COLO668 (cell line): ENCODE results near the gene DDX54.
A peak's percentile ranks its signal among the peaks of the same experiment; 100 is the strongest.
"Not testable (repeated sequence)": the region's sequence is repeated elsewhere in the genome, so short reads cannot be mapped to it uniquely, and the experiment has no call there.

Source experiments
- DNase-seq: peaks from one replicate; lab custom pipeline; 2025; ENCODE audit not compliant: unreplicated experiment; lab: John Stamatoyannopoulos, UW

Gene DDX54

DNA sequence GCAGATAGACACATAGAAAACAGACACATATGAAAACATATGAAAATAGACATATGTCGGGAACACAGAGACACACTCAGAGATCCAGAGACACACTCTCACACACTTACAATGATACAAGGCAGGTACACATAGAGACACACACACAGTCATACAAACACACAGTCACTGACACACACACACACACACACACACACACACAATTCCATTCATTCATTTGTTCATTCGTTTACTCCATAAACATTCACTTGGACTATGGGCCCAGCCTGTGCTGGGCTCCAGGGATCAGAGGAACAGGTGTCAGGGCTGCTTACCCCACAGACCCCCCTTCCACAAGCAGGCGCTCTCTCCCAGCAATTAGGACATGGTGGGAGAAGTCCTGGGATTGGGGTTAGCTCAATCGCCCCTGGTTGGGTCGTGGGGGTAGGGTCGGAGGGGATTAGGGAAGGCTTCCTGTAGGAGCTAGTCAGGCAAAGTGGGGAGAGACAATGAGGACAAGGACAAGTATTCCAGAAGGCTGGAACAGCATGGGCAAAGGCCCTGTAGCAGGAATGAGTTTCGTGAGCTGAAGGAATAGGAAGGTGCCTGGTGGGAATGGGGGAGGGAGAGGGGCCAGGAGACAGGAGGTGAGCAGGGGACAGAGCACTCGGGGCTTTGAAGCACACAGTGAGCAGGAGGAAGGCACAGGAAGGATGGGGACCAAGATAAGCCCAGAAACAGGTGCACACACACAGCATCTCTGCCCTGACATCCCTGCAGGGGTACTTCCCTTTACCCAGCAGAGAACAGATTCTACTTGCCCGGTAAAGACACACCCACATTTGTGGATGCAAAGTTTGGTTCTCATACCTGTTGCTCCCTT, 56.2 kb downstream of the DDX54 start:
- DNase-seq: no peak

DNA sequence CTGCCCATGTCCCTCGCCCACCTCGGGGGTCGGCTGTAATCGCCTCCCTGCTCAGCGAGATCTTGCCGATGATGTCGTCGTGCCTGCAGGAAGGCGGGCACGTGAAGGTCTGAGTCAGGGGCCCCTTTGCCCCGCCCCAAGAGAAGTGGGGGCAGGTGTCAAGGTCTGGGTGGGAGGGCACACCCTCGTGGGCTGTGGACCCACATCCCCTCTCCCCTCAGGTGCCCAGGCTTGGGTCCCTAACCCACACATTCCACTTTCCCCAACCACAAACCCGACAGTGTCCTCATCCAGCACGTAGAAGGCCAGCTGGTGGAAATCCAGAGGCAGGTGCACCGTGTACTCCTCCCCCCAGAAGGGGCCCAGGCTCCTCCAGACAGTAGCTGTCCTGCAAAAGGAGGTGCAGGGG, 57.5 kb downstream of the DDX54 start:
- DNase-seq: peak; percentile 66

DNA sequence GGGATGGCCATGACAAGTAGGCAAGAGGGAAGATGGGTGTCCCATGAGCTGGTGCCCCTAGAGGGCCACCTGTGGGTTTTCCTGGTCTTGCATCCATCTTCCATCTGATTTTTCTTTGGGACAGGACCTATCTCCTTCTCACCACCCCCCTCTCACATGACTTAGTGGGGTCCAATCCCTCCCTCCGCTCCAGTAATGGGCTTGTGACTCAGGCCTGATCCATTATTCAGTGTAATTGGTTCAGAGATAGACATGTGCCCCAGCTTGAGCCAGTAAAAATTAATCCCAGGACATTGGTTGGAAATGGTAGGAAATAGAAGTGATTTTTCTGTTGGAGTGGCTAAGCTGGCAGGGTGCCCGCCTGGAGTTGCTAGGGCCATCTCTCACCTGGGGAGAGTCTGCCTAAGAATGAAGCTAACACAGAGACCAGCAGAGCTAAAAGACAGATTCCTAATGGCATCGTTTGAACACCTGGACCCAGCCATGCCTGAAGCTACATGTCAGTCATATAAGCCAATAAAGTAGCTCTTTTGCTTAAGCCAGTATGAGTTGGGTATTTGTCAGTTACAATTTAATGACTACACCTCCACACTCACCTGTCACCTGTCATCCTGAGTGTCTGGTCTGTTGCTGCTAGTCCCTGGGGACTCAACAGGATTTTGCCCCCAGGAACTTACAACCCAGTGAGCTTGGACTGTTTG, 64.5 kb downstream of the DDX54 start:
- DNase-seq: peak; percentile 88

DNA sequence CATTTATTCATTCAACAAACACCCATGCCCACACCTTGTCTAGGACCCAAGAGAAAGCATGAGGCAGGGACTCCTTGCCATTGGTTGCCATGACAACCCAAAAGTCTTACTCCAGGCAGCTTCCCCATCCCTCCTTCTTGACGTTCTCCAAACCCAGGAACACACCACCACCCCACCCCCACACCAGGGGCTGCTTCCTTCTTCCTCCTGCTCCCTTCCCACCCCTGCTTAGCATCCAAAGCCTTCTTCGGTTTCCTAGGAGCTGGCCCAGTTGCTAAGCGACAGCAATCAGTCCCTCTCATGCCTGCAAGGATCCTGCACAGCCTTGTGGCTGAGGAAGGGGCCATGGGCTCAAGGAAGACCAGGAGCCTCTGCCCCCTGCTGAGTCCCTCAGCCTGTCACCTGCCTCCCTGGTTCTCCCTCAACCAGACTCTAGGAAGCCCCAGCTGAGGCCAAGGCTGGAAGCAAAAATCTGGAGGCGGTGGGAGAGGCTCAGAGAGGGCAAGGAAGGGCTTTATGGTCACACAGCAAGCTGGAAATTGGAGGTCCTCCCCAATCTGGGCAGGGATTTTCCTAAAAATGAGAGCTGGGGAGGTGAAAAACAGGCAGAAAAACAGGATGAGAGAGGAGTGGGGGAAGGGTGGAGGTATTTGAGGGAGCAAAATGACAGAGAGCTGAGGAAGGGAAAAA, 65.2 kb downstream of the DDX54 start:
- peak; percentile 51 for DNase-seq

DNA sequence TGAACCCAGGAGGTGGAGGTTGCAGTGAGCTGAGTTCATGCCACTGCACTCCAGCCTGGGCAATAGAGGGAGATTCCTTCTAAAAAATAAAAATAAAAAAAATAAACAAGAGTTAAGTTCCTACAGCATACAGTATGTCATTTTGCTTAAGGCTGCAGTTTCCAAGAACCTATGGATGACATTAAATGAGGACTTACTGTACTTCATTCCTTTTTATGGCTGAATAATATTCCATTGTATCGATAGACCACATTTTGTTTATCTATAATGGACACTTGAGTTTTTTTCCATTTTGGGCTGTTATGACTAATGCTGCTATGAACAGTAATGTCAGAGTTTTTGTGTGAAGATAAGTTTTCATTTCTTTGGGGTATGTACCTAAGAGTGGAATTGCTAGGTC, 67.1 kb downstream of the DDX54 start:
- no peak for DNase-seq

DNA sequence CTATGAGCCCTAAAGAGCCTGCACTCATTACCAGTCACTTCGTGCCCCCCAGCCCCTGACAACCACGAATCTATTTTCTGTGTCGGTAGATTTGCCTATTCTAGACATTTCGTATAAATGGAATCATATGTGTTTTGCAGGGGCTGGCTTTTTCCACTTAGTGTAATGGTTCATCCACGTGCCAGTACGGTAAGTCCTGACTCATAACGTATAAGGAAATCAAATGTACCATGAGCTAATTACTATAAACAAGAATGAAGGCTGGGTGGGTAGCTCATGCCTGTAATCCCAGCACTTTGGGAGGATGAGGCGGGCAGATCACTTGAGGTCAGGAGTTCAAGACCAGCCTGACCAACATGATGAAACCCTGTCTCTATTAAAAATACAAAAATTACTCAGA, 67.6 kb downstream of the DDX54 start:
- not testable (repeated sequence) for DNase-seq

DNA sequence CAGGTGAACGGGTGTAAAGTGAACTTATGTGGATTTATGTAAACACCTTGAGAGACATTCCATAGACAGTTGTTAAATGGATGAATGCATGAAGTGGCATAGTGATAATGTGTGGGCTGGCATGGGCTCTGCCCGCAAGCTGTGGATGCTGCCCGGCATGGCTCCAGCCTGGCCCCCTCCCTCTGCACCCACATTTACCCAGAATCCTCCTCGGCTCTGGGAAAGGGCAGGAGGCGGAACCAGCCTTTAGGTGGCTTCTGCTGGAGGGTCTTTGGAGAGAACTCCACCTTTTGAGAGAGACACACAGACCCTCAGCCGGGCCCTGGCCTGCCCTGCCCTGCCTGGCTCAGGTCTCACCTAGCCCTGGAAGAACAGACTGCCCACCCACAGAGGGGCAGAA, 68.4 kb downstream of the DDX54 start:
- peak; percentile 66 for DNase-seq

DNA sequence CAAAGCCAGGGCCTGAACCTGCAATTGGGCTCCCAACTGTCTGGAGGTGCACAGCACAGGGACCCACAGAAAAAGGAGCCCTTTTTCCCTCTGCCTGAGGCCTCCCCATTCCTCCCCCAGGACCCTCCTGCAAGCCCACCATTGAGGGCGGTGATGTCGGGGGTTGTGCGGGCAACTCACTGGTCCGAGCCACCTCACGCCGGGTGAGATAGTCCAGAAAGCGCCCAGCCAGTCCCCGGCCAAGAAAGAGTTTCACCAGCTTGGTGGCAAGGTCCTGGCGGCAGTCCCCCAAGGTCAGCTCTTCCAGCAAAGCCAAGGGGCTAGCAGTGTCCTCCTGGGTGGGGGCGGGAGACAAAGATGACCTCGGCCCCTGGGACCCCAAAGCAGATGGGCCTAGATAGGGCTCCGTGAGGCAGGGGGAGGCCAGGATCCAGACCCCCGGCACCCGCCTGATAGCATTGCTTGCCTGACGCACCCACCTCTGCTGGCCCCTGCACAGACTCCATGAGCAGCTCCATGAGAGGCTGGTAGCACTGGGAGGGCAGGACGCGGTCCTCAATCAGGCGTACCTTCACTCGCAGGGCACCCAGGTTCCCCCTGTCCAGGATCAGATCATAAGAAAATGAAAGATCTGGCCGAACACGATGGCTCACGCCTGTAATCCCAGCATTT, 69.7 kb downstream of the DDX54 start:
- DNase-seq: no peak

DNA sequence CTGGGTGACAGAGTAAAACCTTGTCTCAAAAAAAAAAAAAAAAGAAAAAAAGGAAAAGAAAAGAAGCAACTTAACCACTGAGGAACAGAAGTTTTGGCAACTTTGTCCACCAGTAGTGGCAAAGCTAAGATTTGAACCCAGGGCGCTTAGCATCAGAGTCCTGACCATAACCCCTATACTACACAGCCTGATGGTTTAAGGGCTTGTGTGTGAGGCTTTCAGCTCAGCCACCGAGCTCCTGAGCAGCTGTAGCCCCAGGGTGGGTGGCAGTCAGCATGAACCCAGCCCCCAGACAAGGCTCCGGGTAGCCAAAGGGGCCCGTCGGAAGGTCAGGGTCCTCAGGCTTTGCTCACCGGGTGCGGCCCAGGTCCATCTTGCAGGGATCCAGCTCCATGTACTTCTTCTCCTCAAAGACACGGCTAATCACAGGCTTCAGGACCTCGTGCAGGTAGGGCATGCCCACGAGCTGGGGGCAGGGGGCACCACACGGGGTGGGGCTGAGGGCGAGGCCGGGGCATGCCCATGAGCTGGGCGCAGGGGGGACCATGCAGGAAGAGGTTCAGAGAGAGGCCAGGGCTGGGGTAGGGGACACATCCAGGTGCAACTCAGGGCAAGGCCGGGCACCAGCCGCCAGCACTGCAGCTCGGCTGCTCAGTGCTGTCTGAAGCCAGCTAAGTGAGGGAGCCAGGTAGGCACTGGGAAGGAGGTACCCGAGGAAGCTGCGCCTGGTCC, 70.7 kb downstream of the DDX54 start:
- no peak for DNase-seq

DNA sequence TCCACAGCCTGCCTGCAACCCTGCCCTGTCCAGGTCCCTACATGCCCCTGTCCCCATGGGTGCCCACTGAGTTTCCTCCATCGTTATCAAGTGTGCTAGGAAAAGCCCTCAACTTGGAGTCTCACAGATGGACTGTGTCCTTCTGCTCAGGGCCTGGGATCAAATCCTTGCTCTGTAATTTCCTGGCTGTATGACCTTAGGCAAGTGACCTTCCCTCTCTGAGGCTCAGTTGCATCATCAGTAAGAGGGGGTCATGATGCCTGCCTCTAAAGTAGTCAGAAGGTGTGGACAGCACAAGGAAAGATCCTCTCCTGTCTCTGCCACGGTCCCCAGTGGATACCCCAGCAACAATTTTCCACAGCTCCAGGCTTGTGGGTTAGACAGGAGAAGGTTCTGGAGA, 71.9 kb downstream of the DDX54 start:
- DNase-seq: no peak

DNA sequence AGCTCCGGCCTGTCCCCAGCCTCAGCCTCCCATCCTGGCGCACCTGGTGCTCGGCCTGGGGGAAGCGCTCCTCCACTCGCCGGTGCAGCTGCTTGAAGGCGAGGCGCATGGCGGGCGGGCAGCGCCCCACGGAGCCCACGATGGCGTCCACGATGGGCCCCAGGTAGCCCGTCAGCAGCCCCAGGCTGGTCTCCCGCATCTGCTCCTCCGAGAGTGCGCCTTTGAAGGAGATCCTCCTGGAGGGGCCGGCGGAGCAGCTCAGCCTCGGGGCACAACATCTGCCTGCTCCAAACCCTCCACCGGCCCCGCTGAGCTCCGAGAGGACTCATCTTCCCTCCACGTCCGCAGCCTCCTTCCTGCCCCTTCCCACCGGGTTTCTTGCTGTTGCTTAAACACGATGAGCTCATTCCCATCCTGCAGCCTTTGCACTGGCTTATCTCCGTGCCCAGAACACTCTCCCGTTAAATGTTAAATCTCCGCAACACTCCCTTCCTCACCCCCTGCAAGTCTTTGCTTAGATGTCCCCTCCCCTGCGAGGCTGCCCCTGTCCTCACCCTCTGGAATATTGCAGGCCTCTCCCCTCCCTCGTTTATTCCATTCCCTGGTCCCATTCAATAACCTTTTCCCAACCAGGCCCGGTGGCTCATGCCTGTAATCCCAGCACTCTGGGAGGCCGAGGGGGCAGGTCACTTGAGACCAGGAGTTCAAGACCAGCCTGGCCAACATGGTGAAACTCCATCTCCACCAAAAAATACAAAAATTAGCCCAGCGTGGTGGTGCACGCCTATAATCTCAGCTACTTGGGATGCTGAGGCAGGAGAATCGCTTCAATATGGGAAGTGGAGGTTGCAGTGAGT, 73.0 kb downstream of the DDX54 start:
- DNase-seq: no peak

DNA sequence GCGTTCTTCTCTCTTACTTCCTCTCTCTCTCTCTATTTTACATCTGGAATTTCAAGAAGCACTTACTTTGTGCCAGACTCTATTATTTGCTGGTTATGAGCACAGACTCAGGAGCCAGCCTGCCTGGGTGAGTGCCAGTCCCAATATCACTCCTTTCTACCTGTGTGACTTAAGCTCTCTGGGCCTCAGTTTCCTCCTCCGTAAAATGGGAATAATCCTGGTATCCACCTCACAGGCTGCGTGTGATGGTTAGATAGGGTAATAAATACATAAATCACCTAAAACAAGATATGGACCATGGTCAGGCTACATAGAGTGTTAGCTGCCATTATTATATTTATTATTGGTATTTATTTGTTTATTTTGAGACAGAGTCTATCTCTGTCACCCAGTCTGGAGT, 74.0 kb downstream of the DDX54 start:
- DNase-seq: no peak

DNA sequence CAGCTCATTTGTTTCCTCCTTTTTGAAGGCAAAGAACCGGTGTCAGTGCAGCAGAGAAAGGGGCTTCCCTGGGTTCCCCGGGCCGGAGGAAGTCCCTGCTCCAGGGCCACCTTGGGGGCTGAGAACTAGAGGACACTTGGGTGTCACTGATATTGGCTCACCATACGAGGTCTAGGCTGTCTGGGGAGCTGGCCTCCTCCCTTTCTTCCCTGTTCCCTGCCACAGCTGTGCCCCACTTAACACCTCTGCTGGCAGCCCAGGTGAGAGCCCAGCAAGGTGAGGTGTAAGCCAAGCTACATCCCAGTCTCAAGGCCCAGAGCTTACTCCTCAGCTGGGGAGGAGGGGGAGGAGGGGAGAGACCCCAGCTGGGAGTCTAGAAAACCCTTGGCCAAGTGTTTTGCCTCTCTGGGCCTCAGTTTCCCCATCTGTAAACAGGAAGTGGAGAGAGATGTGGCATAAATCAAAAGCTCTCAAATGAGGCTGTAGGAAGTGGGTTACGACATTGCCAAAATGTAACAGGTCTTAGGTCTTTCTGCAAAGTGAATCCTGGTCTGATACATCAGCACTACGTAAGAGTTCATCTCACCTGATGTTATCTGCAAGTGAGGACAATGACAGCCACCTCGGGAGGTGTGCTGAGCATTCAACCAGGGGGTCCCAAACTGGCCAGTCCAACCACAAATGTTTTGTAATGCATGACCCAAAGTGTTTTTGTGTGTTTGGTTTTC, 75.2 kb downstream of the DDX54 start:
- no peak for DNase-seq

DNA sequence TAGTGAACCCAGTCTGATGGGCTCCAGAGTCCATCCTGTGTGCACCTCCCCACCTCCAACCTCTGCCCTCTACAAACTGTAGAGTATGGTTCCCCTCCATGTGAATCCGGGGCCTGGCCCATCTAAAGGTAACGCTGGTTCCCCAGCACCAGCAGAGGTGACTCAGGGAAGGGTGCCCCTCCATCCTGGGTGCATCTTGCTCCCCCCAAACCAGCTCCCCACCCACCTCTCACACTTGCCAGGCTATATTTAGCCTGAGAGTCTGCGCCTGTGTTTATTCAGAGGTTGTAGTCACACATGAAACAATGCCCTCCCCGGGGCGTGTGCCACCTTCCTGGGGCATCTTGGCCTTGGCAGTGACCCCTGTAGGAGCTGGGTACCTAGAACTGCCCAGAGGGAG, 75.9 kb downstream of the DDX54 start:
- no peak for DNase-seq

DNA sequence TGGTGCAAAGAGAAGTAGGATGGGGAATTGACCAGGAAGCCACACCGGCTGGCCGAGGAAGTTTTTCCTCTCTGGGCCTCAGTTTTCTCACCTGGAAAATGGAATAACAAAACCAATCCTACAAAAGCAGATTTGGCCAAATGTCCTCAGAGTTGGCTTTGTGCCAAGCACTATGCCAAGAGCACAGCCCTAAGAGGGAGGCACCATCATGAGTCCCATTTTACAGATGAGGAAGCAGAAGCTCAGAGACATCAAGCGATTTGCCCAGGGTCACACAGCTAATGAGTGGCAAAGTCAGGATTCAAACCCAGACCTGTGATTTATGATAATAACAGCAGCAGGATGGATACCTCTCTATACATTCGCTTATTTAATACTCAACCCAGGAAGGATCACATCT, 77.0 kb downstream of the DDX54 start:
- DNase-seq: no peak
